MM.1S (cell line): ENCODE measurements around the gene LRRC14B.
"Not testable (repeated sequence)": the region's sequence is repeated elsewhere in the genome, so short reads cannot be mapped to it uniquely, and the experiment has no call there.

ENCODE experiments used
- CTCF ChIP-seq: fragments of 300-600 bp; sonication (generic); IDR thresholded peaks from 2 replicates; pipeline ENCODE4 v1.5.1; 2016; ENCODE audit warnings: antibody characterized with exemption, low read length, mixed read lengths
- EZH2phosphoT487 ChIP-seq: fragments of 300-600 bp; sonication (generic); IDR thresholded peaks from 2 replicates; pipeline ENCODE4 v1.6.1; 2018; ENCODE audit warnings: antibody characterized with exemption, low read length

DNA sequence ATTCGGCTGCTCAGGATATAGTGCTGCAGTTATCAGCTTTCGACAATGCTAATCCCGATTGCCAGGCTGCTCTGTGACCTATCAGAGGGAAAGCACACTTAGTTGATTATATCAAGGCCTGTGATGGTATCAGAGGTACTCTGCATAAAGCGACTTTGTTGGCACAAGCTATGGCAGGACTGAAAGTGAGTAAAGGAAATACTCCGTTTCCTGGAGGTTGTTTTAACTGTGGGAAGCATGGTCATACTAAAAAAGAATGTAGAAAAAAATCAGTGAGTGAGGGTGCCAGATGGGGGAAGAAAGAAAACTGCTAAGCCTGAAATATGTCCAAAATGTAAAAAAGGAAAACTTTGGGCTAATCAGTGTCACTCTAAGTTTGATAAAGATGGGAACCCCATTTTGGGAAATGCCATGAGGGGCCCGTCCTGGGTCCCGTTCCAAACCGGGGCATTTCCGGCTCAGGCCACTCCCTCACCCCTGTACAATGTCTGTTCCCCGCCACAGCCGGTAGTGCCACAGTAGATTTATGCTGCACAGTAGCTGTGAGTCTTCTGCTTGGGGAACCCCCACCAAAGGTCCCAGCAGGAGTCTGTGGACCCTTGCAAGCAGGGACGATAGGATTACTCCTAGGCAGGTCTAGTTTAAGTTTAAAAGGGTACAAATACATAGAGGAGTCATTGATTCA lies 52.5 kb downstream of the LRRC14B start:
- TF ChIP-seq EZH2phosphoT487, CTCF: not testable (repeated sequence)
